CD14-positive monocyte (primary cell): ENCODE results near the gene GCNA. TPM values are rescaled to one million over a fixed set of nuclear protein-coding genes. Genes with fewer than 3 reads are reported as not detected.

Experiments
- polyA plus RNA-seq, 3 donors: library from polyadenylated mRNA; depleted of rRNA in 1 of 3; unstranded in 2 of 3; stranded (reverse) in 1 of 3; fragments of 300-500 nt in 2 of 3; fragments of >200 nt in 1 of 3; fragmentation: Illumina TruSeq in 2 of 3; gene quantifications; 1 replicate in 2 of 3; 2 replicates in 1 of 3; pipeline ENCODE4 v1.2.3, GENCODE V29; 2012 to 2021

GCNA gene
- polyA plus RNA-seq, 3 donors: 0.26 to 4.7 (median 0.27) TPM

Other genes starting within 250 kb of the GCNA start
- gene TAF1, start 212.1 kb upstream of the GCNA start, polyA plus RNA-seq: 10 to 100 TPM in 1 of 3 donors, 1 to 10 TPM in 2; 4.0 to 19.7 (median 5.2) TPM
- 100 to 1,000 TPM in 1 of 3 donors, 10 to 100 TPM in 2; 11.7 to 310 (median 14.0) TPM for gene OGT, start 45.3 kb upstream of the GCNA start, polyA plus RNA-seq
- under 1 TPM; 0.04 to 0.14 (median 0.10) TPM for gene CXCR3, start 40.1 kb downstream of the GCNA start, polyA plus RNA-seq
- gene CXorf49, start 139.8 kb downstream of the GCNA start, polyA plus RNA-seq: not detected
- not detected for gene CXorf49B, start 184.9 kb downstream of the GCNA start, polyA plus RNA-seq